GM19099 (cell line): ENCODE results near the gene ZNF223.
A peak's percentile ranks its signal among the peaks of the same experiment; 100 is the strongest.

Source experiments
- POLR2A ChIP-seq: IDR thresholded peaks from 3 replicates; pipeline ENCODE4 v1.6.1; 2011; ENCODE audit warnings: low read depth; ENCODE audit not compliant: insufficient read length; ENCODE audit errors: extremely low read depth

ZNF223 gene

GRCh38 chr19:44051650-44052402, at the start of gene ZNF223:
TSS of gene ZNF223 (plus strand) at chr19:44052036. CDS start at chr19:44055177, 3,141 bp downstream.
- peak; percentile 47 for TF ChIP-seq POLR2A

DNA sequence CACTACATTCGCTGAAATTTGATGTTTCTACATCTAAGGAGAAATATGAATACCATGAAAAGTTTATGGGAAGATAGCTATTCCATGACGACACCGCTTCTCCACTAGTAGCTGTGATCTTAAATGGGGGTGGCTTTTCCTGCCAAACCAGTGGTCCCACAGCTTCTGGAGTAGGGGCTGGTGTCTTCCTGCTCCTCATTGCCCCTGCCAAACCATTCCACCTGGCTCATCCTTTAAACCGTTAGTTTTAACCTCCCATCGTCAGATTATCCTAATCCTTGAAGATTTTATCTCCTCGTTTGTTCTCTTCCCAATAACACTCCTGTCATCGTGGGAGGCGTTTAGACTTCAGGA, 49.6 kb upstream of the ZNF223 start:
- TF ChIP-seq POLR2A: no peak

GRCh38 chr19:44002566-44003460, 49.0 kb upstream of the ZNF223 start, which contains the start of gene ZNF230:
TSS of gene ZNF230 (plus strand) at chr19:44002957. CDS start at chr19:44007079, 4,122 bp downstream.
- peak; percentile 68 for TF ChIP-seq POLR2A

DNA sequence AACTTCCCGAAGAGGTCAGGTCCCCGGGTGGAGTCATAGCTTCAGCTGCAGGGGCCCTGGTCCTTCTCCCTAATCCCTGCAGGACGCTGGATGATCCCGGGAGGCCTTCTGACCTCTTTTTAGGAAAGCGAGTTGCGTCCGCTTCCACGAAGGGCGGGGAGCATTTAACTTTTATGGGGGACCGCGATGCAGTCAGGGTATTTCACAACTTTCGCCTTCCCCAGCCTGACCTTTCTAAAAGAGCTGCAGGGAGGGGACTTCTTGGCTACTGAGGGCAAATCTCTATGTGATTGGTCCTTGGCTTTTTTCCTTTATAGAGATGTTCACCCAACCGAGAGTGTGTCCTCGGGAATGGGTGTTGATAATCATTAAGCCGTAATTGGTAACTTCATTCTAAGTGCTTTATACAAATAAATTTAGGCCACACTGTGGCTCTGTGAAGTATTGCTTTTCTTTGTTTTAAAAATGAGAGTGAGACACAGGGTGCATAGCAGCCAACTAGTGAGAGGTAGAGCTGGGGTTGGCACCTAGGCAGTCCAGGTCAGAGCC, 48.3 kb upstream of the ZNF223 start:
- TF ChIP-seq POLR2A: no peak

DNA sequence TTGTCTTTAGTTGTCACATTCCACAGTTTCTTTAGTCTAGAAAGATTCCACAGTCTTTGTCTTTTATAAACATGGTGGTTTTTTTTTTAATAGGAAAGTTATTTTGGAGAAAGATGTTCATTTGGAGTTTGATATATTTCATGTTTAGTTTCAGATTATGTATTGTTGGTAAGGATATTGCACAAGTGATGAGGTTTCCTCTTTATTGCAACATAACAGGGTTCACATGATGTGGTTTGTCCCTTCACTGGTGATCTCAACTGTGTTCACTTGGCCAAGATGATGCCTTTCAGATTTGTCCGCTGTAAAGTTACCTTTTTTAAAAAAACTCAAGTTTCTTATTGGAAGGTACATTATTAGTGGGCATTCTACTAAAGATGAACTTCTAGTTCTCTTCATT, 45.9 kb upstream of the ZNF223 start:
- TF ChIP-seq POLR2A: no peak

DNA sequence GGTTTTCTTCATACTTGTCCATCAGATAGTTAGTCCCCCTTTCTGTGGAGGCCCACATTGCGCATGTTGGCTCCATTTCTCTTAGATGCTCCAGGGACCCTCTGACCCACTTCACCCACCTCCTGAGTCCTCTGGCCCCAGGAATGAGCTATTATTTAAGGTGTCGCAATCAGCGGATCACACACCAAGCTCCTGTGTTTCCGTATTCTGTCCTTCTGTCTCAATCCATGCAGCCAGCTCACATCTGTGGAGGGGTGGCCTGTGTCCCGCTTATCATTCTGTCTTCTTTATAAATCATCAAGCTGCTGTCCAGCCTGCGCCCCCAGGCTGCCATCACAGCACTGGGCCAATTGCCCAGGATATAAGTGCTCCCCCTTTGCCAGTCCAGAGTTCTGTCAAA, 44.4 kb upstream of the ZNF223 start:
- TF ChIP-seq POLR2A: no peak

DNA sequence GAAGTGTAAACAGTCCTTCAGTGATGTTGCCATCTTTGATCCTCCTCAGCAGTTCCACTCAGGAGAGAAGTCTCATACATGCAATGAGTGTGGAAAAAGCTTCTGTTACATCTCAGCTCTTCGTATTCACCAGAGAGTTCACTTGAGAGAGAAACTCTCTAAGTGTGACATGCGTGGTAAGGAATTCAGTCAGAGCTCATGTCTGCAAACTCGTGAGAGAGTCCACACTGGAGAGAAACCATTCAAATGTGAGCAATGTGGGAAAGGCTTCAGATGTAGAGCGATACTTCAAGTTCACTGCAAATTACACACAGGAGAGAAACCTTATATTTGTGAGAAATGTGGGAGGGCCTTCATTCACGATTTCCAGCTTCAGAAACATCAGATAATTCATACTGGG, 41.4 kb upstream of the ZNF223 start:
- TF ChIP-seq POLR2A: no peak

GRCh38 chr19:44019498-44019897, 32.3 kb upstream of the ZNF223 start:
- no peak for TF ChIP-seq POLR2A

DNA sequence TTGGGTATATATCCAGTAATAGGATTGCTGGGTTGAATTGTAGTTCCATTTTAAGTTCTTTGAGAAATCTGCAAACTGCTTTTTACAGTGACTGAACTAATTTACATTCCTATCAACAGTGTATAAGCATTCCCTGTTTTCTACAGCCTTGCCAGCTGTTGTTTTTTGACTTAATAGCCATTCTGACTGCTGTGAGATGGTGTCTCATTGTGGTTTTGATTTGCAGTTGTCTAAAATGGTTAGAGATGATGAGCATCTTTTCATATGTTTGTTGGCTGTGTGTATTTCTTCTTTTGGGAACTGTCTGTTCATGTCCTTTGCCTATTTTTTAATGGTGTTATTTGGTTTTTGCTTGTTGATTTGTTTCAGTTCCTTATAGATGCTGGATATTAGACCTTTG, 30.6 kb upstream of the ZNF223 start:
- TF ChIP-seq POLR2A: no peak

GRCh38 chr19:44024900-44025216, 27.0 kb upstream of the ZNF223 start:
- TF ChIP-seq POLR2A: no peak

DNA sequence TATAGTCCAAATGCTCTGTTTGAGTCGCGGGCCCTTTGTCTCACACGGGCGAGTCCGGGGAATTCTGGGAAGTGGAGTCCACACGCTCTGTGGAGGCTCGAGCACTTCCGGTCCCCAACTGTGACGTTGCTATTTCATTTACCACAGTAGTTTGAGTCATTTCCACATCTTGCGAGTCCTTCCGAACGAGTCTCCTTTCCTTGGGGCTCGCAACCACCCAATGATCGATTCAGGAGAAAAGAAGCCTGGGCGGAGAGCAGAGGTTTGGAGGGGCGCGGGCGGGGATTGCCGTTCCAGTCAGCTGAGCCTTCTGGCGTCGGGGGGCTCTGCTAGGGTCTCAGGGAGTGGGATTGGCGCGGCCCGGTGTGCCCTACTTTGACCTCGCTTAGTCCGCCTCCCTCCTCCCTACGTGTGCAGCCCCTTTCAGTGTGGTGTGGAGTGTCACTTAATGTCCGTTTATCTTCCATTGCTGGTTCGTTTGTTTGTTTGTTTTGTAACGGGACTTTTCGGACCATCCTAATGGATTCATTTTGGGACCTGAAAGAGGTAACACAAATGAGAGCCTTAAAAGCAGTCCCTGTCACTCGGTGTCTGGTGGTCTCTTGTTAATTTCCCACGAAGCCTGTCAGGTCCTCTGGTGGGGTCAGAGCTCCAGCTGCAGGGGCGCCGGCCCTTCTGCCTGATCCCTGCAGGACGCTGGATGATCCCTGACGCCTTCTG, 26.5 kb upstream of the ZNF223 start, which contains the start of gene ZNF222:
TSS of gene ZNF222 (plus strand) at position 163 of the 720 bp plus-strand sequence. CDS start at position 221, 58 bp downstream.
- peak; percentile 60 for TF ChIP-seq POLR2A

- no peak for TF ChIP-seq POLR2A
These were observed 25.2 kb upstream of the ZNF223 start for GRCh38 chr19:44026622-44027021.

DNA sequence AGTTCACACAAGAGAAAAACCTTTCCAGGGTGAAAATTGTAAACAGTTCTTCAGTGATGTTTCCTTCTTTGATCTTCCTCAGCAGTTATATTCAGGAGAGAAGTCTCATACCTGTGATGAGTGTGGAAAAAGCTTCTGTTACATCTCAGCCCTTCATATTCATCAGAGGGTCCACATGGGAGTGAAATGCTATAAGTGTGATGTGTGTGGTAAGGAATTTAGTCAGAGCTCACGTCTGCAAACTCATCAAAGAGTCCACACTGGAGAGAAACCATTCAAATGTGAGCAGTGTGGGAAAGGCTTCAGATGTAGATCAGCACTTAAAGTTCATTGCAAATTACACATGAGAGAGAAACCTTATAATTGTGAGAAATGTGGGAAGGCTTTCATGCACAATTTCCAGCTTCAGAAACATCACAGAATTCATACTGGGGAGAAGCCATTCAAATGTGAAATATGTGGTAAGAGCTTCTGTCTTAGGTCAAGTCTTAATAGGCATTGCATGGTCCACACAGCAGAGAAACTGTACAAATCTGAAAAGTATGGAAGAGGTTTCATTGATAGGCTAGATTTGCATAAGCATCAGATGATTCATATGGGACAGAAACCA, 19.7 kb upstream of the ZNF223 start:
- TF ChIP-seq POLR2A: no peak

DNA sequence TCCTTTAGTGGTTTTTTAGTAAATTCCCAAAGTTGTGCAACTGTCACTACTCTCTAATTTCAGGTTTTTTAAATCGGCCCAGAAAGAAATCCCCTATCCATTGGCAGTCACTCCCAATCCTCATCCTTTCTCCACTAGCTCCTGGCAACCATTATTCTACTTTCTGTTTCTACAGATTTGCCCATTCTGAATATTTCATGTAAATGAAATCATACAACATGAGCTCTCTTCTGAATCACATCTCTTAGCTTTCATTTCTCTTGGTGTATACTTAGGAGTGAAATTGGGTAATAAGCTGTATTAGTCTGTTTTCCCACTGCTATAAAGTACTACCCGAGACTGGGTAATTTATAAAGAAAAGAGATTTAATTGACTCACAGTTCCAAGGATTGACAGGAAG, 9.7 kb upstream of the ZNF223 start:
- no peak for TF ChIP-seq POLR2A

- no peak for TF ChIP-seq POLR2A
These were observed 841 bp upstream of the ZNF223 start for GRCh38 chr19:44050740-44051649.
